Renal cortex interstitium (tissue), 11 donors: ENCODE data around the gene CCDC178. TPM values are rescaled to one million over a fixed set of nuclear protein-coding genes. Genes with fewer than 3 reads are reported as not detected.

Experiments used
- DNase-seq, 11 donors: peaks; one replicate each; pipeline ENCODE4 v3.0.0-alpha.2; 2013; ENCODE audit warnings: low read depth in 9 of 11, low spot score in 4 of 11; ENCODE audit errors: extremely low read depth in 1 of 11
- polyA plus RNA-seq, 3 donors: library from polyadenylated mRNA; unstranded; fragments of 120-200 nt; gene quantifications; one replicate each; pipeline ENCODE4 v1.2.1, GENCODE V29; 2013; ENCODE audit not compliant: insufficient read length in 3 of 3

CCDC178 gene
- polyA plus RNA-seq, 3 donors: 1.8 to 2.9 (median 2.4) TPM

GRCh38 chr18:33052886-33053285 lies 387.6 kb downstream of the CCDC178 start:
- DNase-seq: no peak

DNA sequence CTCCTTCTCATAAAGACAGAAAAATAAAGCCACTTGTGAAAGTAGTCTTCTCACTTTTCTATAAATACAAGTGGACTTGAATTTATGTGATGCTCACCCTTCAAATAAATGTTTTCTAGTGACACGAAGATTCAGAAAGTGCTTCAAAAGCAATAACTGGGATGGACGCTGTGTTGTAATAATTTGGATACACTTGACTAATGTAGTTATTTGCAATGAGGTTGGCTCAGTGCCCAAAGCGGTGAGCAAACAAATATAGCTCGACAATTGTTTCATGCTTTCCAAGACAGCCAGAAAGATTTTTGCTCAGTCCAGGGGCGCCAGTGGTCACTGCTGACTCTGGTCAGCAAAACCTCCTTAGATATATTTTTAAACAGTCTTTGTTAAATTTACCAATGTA lies 389.1 kb downstream of the CCDC178 start:
- DNase-seq: peak in 5 of 11 donors; percentile 4 to 17 (median 13)

GRCh38 chr18:33040213-33040612 lies 400.3 kb downstream of the CCDC178 start:
- DNase-seq: no peak

DNA sequence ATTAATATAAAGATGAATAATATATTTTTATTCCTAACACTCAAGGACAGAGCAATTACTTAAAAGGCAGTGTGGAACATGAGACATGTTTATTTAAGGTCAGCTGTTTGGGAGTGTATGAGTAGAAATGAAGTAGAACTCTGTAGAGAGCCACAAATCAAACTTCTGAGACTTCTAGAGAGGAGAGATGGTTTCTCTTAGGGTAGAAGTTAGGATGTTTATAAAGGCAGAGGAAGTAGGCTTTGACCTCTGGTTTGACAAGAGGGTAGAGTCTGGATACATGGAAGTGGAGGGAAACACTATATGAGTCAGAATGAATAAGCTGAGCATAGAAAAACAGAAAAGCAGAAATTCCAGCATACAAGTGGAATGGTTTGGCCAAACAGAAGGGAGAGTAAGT lies 405.6 kb downstream of the CCDC178 start:
- no peak for DNase-seq

DNA sequence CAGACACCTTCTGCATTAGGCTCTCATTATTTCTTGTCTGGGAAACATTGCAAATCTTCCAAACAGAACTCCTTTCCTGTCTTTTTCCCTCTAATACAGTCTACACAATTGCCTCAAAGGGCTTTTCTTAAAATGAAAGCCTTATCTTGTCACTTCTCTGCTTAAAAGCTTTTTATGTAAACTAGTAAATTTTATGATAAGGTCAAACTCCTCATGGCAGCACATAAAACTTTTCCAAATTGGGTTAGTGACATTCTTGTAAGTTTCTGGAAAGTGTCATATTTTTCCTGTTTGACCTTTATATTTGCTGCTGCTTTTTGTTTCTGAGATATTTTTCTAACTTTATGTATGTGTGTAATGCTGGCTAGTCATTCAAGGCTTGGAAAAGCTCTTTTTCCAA lies 406.3 kb downstream of the CCDC178 start:
- DNase-seq: peak in 1 of 11 donors; percentile 13

DNA sequence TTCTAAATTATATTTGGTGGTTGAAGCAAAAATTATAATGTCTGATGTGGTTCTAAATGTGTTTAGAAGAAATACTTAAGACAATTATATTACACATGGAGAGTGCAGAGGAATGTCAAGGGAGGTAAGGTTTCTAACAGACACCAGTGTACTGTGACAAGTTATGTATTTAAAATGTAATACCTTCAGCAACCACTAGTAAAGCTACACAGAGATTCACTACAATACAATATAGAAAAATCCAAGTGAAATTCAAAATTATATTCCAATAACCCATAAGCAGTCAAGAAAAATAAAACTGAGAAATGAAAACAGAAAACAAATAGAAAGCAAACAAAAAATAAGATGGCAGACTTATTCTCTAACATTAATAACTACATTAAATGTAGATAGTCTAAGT lies 418.2 kb downstream of the CCDC178 start:
- no peak for DNase-seq

DNA sequence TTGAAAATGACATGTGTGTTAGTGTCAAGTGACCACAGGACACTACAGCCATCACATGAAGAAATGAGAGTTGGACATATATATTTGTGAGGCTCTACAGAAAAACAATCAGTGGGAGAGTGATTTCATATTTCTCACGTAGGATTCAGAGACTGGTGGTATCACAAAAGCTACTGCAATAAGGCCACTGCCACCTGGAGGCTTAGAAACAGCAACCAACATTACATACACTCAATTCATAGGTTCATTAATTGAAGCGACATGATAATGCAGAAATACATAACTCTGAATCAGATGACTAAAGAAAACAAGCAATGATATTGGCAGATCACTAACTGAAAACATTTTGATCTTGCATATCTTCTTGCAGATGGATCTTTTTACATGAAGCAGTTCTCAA lies 419.6 kb downstream of the CCDC178 start:
- no peak for DNase-seq

GRCh38 chr18:33014060-33014796 lies 426.3 kb downstream of the CCDC178 start:
- no peak for DNase-seq

DNA sequence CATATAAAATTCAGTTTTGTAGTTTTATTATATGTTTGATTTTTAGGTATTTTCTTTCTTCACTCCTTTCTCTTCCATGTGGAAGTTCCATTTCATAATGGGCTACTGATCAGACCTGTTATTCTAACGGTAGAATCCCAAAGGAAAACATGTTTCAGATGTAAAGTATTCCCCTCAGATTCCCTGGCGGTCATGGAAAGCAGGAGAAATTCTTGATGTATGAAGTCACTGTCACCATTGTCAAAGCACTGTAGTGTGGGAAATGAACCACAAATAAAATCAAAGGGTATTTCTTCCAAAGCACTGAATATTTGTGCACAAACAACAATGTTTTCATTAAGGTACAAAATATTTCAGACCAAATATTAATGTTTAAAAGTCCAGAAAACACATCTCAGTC lies 430.4 kb downstream of the CCDC178 start:
- DNase-seq: no peak

DNA sequence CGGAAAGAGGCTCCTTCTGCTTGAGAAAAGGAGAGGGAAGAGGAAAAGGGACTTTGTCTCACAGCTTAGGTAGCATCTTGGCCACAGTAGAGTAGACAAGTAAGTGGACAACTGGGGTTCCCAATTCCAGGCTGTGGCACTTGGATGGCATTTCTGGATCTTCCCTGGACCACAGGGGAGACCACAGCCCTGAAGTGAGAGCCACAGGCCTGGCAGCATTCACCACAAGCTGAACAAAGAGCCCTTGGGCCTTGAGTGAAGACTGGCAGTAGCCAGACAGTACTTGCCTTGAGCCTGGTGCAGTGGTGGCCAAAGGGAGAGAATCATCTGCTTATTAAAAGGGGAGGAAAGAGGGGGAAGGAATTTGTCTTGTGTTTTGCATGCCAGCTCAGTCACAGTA lies 441.6 kb downstream of the CCDC178 start:
- DNase-seq: no peak

DNA sequence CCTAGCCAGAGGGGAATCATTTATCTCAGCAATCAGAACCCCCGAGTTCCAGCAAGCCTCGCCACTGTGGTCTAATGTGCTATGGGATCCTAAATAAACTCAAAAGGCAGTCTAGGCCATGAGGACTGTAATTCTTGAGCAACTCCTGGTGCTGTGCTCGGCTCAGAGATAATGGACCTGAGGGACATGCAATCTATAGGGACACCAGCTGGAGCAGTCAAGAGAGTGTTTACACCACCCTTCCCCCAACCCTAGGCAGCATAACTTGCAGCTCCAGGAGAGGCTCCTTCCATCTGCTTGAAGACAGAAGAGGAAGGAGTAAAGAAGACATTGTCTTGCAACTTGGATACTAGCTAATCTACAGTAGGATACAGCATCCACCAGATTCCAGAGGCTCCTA lies 442.2 kb downstream of the CCDC178 start:
- no peak for DNase-seq

GRCh38 chr18:32983721-32984120 lies 456.8 kb downstream of the CCDC178 start:
- no peak for DNase-seq

DNA sequence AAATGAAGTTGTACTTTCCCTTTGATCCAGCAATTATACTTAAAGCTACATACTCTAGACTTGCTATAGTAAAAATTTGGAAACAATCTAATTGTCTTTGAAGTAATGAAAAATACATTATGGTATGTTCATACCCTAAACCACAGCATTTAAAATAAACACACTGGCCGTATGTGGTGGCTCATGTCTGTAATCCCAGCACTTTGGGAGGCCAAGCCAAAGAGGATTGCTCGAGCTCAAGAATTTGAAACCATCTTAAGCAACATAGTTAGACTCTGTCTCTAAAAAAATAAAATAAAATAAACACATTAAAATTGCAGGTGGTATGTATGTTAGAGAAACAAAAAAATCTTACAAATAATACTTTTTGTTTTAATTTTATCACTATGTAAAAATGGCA lies 459.6 kb downstream of the CCDC178 start:
- no peak for DNase-seq

GRCh38 chr18:32975501-32975900 lies 465.0 kb downstream of the CCDC178 start:
- DNase-seq: no peak

- peak in 2 of 11 donors; percentile 10 to 19 for DNase-seq
These were observed 465.4 kb downstream of the CCDC178 start for GRCh38 chr18:32975163-32975436.

DNA sequence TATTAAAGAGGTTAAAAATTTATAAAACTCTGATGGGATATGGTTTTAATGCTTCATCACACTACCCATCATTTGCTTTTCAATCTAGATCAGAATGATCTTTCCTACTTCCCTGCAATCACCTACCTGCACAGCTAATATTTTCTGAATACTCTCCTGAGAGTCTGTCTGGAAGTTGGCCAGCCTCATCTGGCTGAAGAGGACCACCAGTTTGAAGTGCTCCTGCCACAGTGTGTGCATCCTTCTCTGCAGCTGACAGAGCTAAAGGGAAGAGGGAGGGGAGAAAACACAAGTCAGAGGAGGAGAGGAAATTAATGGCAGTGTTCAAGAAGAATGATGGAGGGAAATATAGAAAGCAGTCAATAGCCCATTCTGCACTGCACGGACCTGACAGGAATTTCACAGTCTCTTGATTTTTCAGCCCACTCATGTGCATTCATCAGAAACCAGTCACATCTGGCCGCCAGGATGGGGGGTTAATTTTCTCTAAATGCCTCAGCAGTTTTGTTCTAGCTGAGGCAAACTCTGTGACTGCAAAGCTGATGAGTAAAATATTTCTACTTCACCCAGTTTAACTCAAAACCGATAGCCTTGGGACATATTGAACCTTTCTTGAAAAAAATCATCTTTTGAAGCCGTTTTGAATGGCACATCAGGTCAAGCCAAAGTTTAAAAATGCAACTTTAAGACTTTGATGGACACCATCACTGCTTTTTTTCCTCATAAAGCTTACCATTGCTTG lies 465.9 kb downstream of the CCDC178 start:
- peak in 10 of 11 donors; percentile 17 to 63 (median 37) for DNase-seq

DNA sequence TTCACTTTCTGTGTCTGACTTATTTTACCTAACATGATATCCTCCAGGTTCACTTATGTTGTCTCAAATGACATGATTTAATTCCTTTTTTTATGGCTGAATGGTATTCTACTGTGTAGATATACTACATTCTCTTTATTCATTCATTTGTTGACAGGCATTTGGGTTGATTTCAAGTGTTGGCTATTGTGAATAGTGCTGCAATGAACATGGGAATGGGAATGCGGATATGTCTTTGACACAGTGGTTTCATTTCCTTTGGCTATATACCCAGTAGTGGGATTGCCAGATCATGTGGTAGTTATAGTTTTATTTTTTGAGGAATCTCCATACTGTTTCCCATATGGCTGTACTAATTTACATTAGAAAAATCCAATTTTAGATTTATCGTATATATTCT lies 472.3 kb downstream of the CCDC178 start:
- DNase-seq: no peak

- DNase-seq: no peak
These were observed 474.4 kb downstream of the CCDC178 start for GRCh38 chr18:32966141-32966540.

- DNase-seq: no peak
These were observed 479.0 kb downstream of the CCDC178 start for GRCh38 chr18:32961538-32961937.

GRCh38 chr18:32958746-32959145 lies 481.8 kb downstream of the CCDC178 start:
- no peak for DNase-seq
